Tibial artery (tissue), 4 donors: ENCODE data around the gene F2.

Experiments
- DNase-seq, 2 donors: peaks; one replicate each; pipeline ENCODE4 v3.0.0-alpha.2; 2019
- H3K27ac ChIP-seq, 2 donors: fragments of 200-600 bp; sonication (generic) in 1 of 2; 1 replicate in 1 of 2; 2 replicates in 1 of 2; pipeline ENCODE4 v1.5.1; 2018 to 2019; ENCODE audit warnings: mild to moderate bottlenecking in 1 of 2
- H3K27me3 ChIP-seq, 2 donors: fragments of 200-600 bp; sonication (generic) in 1 of 2; one replicate each; pipeline versions ENCODE4 v1.5.1 to v1.6.0; 2016 to 2019
- H3K36me3 ChIP-seq, 3 donors: fragments of 200-600 bp; sonication (generic) in 2 of 3; one replicate each; pipeline ENCODE4 v1.5.1; 2016 to 2019; ENCODE audit warnings: mild to moderate bottlenecking in 2 of 3
- H3K4me1 ChIP-seq, 4 donors: fragments of 200-600 bp; sonication (generic) in 2 of 4; 1 replicate in 3 of 4; 2 replicates in 1 of 4; pipeline ENCODE4 v1.5.1; 2016 to 2019
- H3K4me3 ChIP-seq, 2 donors: fragments of 200-600 bp; sonication (generic) in 1 of 2; 1 replicate in 1 of 2; 2 replicates in 1 of 2; pipeline ENCODE4 v1.5.1; 2018 to 2019; ENCODE audit warnings: mild to moderate bottlenecking in 2 of 2
- H3K9me3 ChIP-seq, 3 donors: fragments of 200-600 bp; sonication (generic) in 1 of 3; one replicate each; pipeline ENCODE4 v1.5.1; 2016 to 2019
- CTCF ChIP-seq, 2 experiments: fragments of 200-600 bp in 1 of 2; fragments of 450-650 bp in 1 of 2; IDR thresholded peaks; one replicate each; pipeline ENCODE4 v1.5.1; 2017 to 2019; ENCODE audit warnings: antibody characterized with exemption in 2 of 2, mild to moderate bottlenecking in 1 of 2, moderate library complexity in 1 of 2
- intact Hi-C: fragments of 100-400 bp; cut with DNase I; formaldehyde crosslinking; loops from one replicate; pipeline ENCODE4 v1.15.0; 2023; ENCODE audit warnings: low total_unique reads

Gene F2

GRCh38 chr11:46755962-46756361 lies 36.9 kb downstream of the F2 start:
- H3K9me3 ChIP-seq, result no peaks in the 10 kb centered on the region
- no peak overlapping the region for H3K27ac ChIP-seq
- no peak for DNase-seq

GRCh38 chr11:46759196-46759595 lies 40.2 kb downstream of the F2 start:
- Histone ChIP-seq H3K36me3 (peaks cover 87 to 100% (median 90%) of the 10 kb centered on the region in 3 donors), H3K4me3 (no peak overlapping the region), H3K9me3 (no peaks in the 10 kb centered on the region), H3K27ac (no peak overlapping the region), H3K4me1 (no peaks in the 10 kb centered on the region), H3K27me3 (no peaks in the 10 kb centered on the region)
- TF ChIP-seq CTCF (IDR thresholded peaks at IDR 0.05), result no peak
- DNase-seq, result no peak
- intact Hi-C loops, result no loop called here

More at GRCh38 chr11:46755962-46756361, 36.9 kb downstream of the F2 start:
- H3K27me3 ChIP-seq, result no peaks in the 10 kb centered on the region
- peaks cover 84 to 98% (median 93%) of the 10 kb centered on the region in 3 donors for H3K36me3 ChIP-seq
- intact Hi-C loops, result no loop called here
- TF ChIP-seq CTCF (IDR thresholded peaks at IDR 0.05), result no peak
- H3K4me1 ChIP-seq, result no peaks in the 10 kb centered on the region
- no peak overlapping the region for H3K4me3 ChIP-seq

- TF ChIP-seq CTCF (IDR thresholded peaks at IDR 0.05), result no peak
- intact Hi-C loops, result no loop called here
- H3K27me3 ChIP-seq, result no peaks in the 10 kb centered on the region
- H3K36me3 ChIP-seq, result peaks cover 78 to 97% (median 84%) of the 10 kb centered on the region in 3 donors
- H3K27ac ChIP-seq, result no peak overlapping the region
- H3K4me1 ChIP-seq, result no peaks in the 10 kb centered on the region
- no peaks in the 10 kb centered on the region for H3K9me3 ChIP-seq
- no peak for DNase-seq
- H3K4me3 ChIP-seq, result no peak overlapping the region
These were observed 41.6 kb downstream of the F2 start for GRCh38 chr11:46760429-46761128.

GRCh38 chr11:46761807-46762206 lies 42.8 kb downstream of the F2 start:
- H3K9me3 ChIP-seq, result no peaks in the 10 kb centered on the region
- no peak overlapping the region for H3K4me3 ChIP-seq
- no peaks in the 10 kb centered on the region for H3K27me3 ChIP-seq
- no peak for DNase-seq
- no peak for TF ChIP-seq CTCF (IDR thresholded peaks at IDR 0.05)
- H3K27ac ChIP-seq, result no peak overlapping the region
- peaks cover 71 to 94% (median 84%) of the 10 kb centered on the region in 3 donors for H3K36me3 ChIP-seq
- no peaks in the 10 kb centered on the region for H3K4me1 ChIP-seq
- intact Hi-C loops, result no loop called here

- Histone ChIP-seq H3K4me3 (no peak overlapping the region), H3K9me3 (no peaks in the 10 kb centered on the region), H3K27me3 (no peaks in the 10 kb centered on the region), H3K36me3 (peaks cover 71 to 94% (median 87%) of the 10 kb centered on the region in 3 donors), H3K27ac (no peak overlapping the region), H3K4me1 (no peaks in the 10 kb centered on the region)
- intact Hi-C loops, result no loop called here
- no peak for TF ChIP-seq CTCF (IDR thresholded peaks at IDR 0.05)
- no peak for DNase-seq
These were observed 43.2 kb downstream of the F2 start for GRCh38 chr11:46762248-46762647.
